GM21390 (cell line): ENCODE data around the gene TBC1D17.
"Not testable (repeated sequence)": the region's sequence is repeated elsewhere in the genome, so short reads cannot be mapped to it uniquely, and the experiment has no call there.

ENCODE experiments used
- ATAC-seq: cut with Tn5 transposase; IDR thresholded peaks from one replicate; pipeline ENCODE4 v1.9.1; 2021; ENCODE audit not compliant: unreplicated experiment

The TBC1D17 gene

GRCh38 chr19:49916839-49917733 lies 39.6 kb downstream of the TBC1D17 start:
- no peak for ATAC-seq

- ATAC-seq = no peak
Observed at GRCh38 chr19:49918089-49918488, 40.6 kb downstream of the TBC1D17 start.

GRCh38 chr19:49920624-49921363 lies 43.3 kb downstream of the TBC1D17 start:
- ATAC-seq = no peak

- no peak for ATAC-seq
Observed at GRCh38 chr19:49921871-49922795, 44.6 kb downstream of the TBC1D17 start.

- ATAC-seq = no peak
Observed at GRCh38 chr19:49923055-49924003, 45.8 kb downstream of the TBC1D17 start.

GRCh38 chr19:49924004-49924880 lies 46.7 kb downstream of the TBC1D17 start:
- no peak for ATAC-seq

GRCh38 chr19:49924881-49925210 lies 47.3 kb downstream of the TBC1D17 start:
- ATAC-seq = not testable (repeated sequence)

GRCh38 chr19:49925486-49925885 lies 48.0 kb downstream of the TBC1D17 start:
- no peak for ATAC-seq

GRCh38 chr19:49926515-49926914 lies 49.0 kb downstream of the TBC1D17 start:
- ATAC-seq = no peak

- ATAC-seq = no peak
Observed at GRCh38 chr19:49927526-49928264, 50.2 kb downstream of the TBC1D17 start.

- ATAC-seq = peak; percentile 48
Observed at GRCh38 chr19:49929121-49929610, 51.7 kb downstream of the TBC1D17 start, which contains the start of the genes ATF5 and NUP62. Gene ATF5 (plus strand): TSS chr19:49929205. CDS start chr19:49930851, 1,646 bp downstream. Gene NUP62 (minus strand): TSS chr19:49929504. CDS start chr19:49909807, 19,697 bp downstream.

- peak; percentile 64 for ATAC-seq
Observed at GRCh38 chr19:49929611-49930482, 52.3 kb downstream of the TBC1D17 start.

- ATAC-seq = no peak
Observed at GRCh38 chr19:49930483-49931011, 53.0 kb downstream of the TBC1D17 start.

- ATAC-seq = no peak
Observed at GRCh38 chr19:49931293-49932040, 54.0 kb downstream of the TBC1D17 start.

GRCh38 chr19:49932041-49932451 lies 54.5 kb downstream of the TBC1D17 start:
- ATAC-seq = no peak

GRCh38 chr19:49932731-49933131 lies 55.2 kb downstream of the TBC1D17 start:
- no peak for ATAC-seq
